ENCODE measurements around the gene KRT81. TPM values are rescaled to one million over a fixed set of nuclear protein-coding genes. Genes with fewer than 3 reads are reported as not detected.

The KRT81 gene
- total RNA-seq, 2 donors from 2014 or later, result not detected

DNA sequence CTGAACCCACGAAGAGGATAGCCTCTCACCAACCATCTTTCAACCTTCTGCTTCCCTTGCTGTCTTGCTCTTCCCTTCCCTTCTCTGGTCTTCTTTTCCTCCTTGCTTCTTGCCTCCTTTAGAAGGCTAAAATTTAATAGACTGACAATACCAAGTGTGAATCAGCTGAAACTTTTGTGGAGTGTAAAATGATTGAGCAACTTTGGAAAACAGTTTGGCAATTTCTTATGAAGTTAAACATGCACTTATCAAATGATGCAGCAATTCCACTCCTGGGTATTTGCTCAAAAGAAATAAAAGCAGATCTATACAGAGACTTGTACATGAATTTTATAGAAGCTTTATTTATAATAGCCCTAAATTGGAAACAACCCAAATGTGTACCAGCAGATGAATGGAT is 20.2 kb downstream of the KRT81 start:
- Histone ChIP-seq H3K4me1 (ENCODE audit: control insufficient read depth, insufficient read depth, low read length) (no peaks in the 10 kb centered on the region), H3K27ac (ENCODE audit: low read depth, low read length) (no peak overlapping the region), H3K27me3 (ENCODE audit: control insufficient read depth, insufficient read depth, low read length, poor library complexity, severe bottlenecking) (peaks cover 11% of the 10 kb centered on the region), H3K9me3 (ENCODE audit: control insufficient read depth, low read length) (no peaks in the 10 kb centered on the region), H3K4me3 (ENCODE audit: low read length) (no peak overlapping the region), H3K36me3 (ENCODE audit: control insufficient read depth, insufficient read depth, low read length) (no peaks in the 10 kb centered on the region), H3K9ac (ENCODE audit: extremely low read depth, low read length, poor library complexity, severe bottlenecking) (no peak overlapping the region)
- Mint-ChIP-seq H3K36me3 (ENCODE audit: low read depth) (no peaks in the 10 kb centered on the region), H3K4me3 (no peak overlapping the region), H3K4me1 (no peaks in the 10 kb centered on the region), H3K9me3 (no peaks in the 10 kb centered on the region), H3K27ac (no peak overlapping the region), H3K27me3 (ENCODE audit: insufficient read depth) (peaks cover 25% of the 10 kb centered on the region)
- no peak for DNase-seq
- TF ChIP-seq, protein P1, sequence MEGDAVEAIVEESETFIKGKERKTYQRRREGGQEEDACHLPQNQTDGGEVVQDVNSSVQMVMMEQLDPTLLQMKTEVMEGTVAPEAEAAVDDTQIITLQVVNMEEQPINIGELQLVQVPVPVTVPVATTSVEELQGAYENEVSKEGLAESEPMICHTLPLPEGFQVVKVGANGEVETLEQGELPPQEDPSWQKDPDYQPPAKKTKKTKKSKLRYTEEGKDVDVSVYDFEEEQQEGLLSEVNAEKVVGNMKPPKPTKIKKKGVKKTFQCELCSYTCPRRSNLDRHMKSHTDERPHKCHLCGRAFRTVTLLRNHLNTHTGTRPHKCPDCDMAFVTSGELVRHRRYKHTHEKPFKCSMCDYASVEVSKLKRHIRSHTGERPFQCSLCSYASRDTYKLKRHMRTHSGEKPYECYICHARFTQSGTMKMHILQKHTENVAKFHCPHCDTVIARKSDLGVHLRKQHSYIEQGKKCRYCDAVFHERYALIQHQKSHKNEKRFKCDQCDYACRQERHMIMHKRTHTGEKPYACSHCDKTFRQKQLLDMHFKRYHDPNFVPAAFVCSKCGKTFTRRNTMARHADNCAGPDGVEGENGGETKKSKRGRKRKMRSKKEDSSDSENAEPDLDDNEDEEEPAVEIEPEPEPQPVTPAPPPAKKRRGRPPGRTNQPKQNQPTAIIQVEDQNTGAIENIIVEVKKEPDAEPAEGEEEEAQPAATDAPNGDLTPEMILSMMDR (conservative IDR thresholded peaks at IDR 0.05), result no peak
- 83 to 88% methylated on average over 1 of the region's 1 CpG for WGBS, 2 experiments (ENCODE audit: insufficient coverage in 1 of 2, insufficient read length in 1 of 2)

DNA sequence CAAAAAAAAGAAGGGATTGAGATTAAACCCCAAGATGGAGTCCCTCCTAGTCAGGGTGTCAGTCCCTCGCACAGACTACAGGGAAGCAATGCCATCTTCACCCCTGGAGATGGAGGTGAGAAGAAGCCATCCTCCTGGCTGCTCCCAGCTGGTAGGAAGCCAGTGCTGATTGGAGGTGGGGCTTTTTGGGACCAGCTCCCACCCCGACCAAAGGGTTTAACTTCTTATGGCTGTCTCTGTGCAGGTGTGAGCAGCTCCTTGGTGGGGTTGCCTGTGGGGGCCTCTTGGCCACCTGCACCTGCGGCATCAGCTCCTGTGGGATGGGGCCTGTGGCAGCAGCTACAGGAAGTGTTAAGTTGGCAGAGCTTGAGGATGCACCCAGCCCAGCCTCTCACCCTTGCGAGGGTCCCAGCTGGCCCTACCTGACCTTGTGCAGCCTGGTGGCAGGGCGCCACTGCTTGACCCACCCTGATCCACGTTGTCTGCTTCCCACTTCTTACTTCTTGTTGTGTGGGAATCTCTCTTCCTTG is 20.7 kb downstream of the KRT81 start:
- H3K4me3 Mint-ChIP-seq, result no peak overlapping the region
- H3K9me3 ChIP-seq (ENCODE audit: control insufficient read depth, low read length), result no peaks in the 10 kb centered on the region
- TF ChIP-seq, protein P1 (conservative IDR thresholded peaks at IDR 0.05), result no peak
- H3K4me1 ChIP-seq (ENCODE audit: control insufficient read depth, insufficient read depth, low read length), result no peaks in the 10 kb centered on the region
- peaks cover 11% of the 10 kb centered on the region for H3K27me3 ChIP-seq (ENCODE audit: control insufficient read depth, insufficient read depth, low read length, poor library complexity, severe bottlenecking)
- H3K4me1 Mint-ChIP-seq, result no peaks in the 10 kb centered on the region
- 84 to 86% methylated on average over 3 to 6 of the region's 6 CpGs for WGBS, 2 experiments (ENCODE audit: insufficient coverage in 1 of 2, insufficient read length in 1 of 2)
- DNase-seq, result peak; percentile 27
- no peaks in the 10 kb centered on the region for H3K9me3 Mint-ChIP-seq
- no peaks in the 10 kb centered on the region for H3K36me3 Mint-ChIP-seq (ENCODE audit: low read depth)
- no peak overlapping the region for H3K27ac ChIP-seq (ENCODE audit: low read depth, low read length)
- H3K27ac Mint-ChIP-seq, result no peak overlapping the region
- H3K9ac ChIP-seq (ENCODE audit: extremely low read depth, low read length, poor library complexity, severe bottlenecking), result no peak overlapping the region
- peaks cover 25% of the 10 kb centered on the region for H3K27me3 Mint-ChIP-seq (ENCODE audit: insufficient read depth)
- H3K36me3 ChIP-seq (ENCODE audit: control insufficient read depth, insufficient read depth, low read length), result no peaks in the 10 kb centered on the region
- no peak overlapping the region for H3K4me3 ChIP-seq (ENCODE audit: low read length)

DNA sequence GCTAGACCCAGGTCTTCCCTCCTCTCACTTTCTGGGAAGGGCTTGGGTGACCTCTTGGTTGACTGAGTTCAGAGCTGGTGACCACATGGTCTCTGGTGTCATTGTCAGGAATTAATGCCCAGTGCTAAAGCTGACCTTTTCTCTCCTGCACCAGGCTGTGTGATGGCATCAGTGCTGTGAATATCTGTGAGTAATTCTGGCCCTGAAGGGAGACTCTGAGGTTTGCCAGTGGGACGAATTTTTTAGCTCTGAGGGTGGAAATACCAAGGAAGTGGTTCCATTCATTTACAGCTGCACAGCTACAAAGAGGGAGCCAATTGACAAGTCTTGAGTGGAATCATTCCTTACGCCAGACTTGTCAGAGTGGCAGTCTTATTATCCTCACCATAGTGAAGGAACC is 23.1 kb downstream of the KRT81 start:
- H3K27ac Mint-ChIP-seq, result no peak overlapping the region
- TF ChIP-seq, protein P1 (conservative IDR thresholded peaks at IDR 0.05), result no peak
- peaks cover 4% of the 10 kb centered on the region for H3K27me3 ChIP-seq (ENCODE audit: control insufficient read depth, insufficient read depth, low read length, poor library complexity, severe bottlenecking)
- H3K36me3 ChIP-seq (ENCODE audit: control insufficient read depth, insufficient read depth, low read length), result no peaks in the 10 kb centered on the region
- H3K4me1 ChIP-seq (ENCODE audit: control insufficient read depth, insufficient read depth, low read length), result no peaks in the 10 kb centered on the region
- H3K4me3 Mint-ChIP-seq, result no peak overlapping the region
- peaks cover 15% of the 10 kb centered on the region for H3K27me3 Mint-ChIP-seq (ENCODE audit: insufficient read depth)
- DNase-seq, result peak; percentile 28
- H3K27ac ChIP-seq (ENCODE audit: low read depth, low read length), result no peak overlapping the region
- WGBS, 2 experiments (ENCODE audit: insufficient coverage in 1 of 2, insufficient read length in 1 of 2), result 77 to 93% methylated on average over 2 of the region's 2 CpGs
- H3K9me3 Mint-ChIP-seq, result no peaks in the 10 kb centered on the region
- H3K9ac ChIP-seq (ENCODE audit: extremely low read depth, low read length, poor library complexity, severe bottlenecking), result no peak overlapping the region
- H3K4me3 ChIP-seq (ENCODE audit: low read length), result no peak overlapping the region
- no peaks in the 10 kb centered on the region for H3K4me1 Mint-ChIP-seq
- peaks cover 2% of the 10 kb centered on the region for H3K9me3 ChIP-seq (ENCODE audit: control insufficient read depth, low read length)
- H3K36me3 Mint-ChIP-seq (ENCODE audit: low read depth), result no peaks in the 10 kb centered on the region
